WTC11 (cell line): ENCODE measurements around the gene PCSK4.

Source experiments
- CTCF ChIP-seq: fragments of 200-600 bp; IDR thresholded peaks from 2 replicates; pipeline ENCODE4 v1.8.0; 2022; ENCODE audit warnings: antibody characterized with exemption
- IRF1 ChIP-seq: sonication (generic); formaldehyde crosslinking; IDR thresholded peaks from 2 replicates; pipeline ENCODE4 v1.8.0; 2023; ENCODE audit warnings: missing genetic modification reagents
- OVOL2 ChIP-seq: fragments of 250-450 bp; sonication (Bioruptor Pico); IDR thresholded peaks from 2 replicates; pipeline ENCODE4 v1.9.0; 2021; ENCODE audit warnings: mild to moderate bottlenecking, borderline replicate concordance
- TF ChIP-seq, protein P1 (sequence below): sonication (generic); formaldehyde crosslinking; IDR thresholded peaks from 2 replicates; pipeline ENCODE4 v1.8.0; 2022; ENCODE audit warnings: mild to moderate bottlenecking, missing genetic modification reagents
- TF ChIP-seq, protein P2 (sequence below): sonication (generic); formaldehyde crosslinking; IDR thresholded peaks from 2 replicates; pipeline ENCODE4 v1.8.1; 2022; ENCODE audit warnings: mild to moderate bottlenecking, moderate library complexity, missing genetic modification reagents

DNA sequence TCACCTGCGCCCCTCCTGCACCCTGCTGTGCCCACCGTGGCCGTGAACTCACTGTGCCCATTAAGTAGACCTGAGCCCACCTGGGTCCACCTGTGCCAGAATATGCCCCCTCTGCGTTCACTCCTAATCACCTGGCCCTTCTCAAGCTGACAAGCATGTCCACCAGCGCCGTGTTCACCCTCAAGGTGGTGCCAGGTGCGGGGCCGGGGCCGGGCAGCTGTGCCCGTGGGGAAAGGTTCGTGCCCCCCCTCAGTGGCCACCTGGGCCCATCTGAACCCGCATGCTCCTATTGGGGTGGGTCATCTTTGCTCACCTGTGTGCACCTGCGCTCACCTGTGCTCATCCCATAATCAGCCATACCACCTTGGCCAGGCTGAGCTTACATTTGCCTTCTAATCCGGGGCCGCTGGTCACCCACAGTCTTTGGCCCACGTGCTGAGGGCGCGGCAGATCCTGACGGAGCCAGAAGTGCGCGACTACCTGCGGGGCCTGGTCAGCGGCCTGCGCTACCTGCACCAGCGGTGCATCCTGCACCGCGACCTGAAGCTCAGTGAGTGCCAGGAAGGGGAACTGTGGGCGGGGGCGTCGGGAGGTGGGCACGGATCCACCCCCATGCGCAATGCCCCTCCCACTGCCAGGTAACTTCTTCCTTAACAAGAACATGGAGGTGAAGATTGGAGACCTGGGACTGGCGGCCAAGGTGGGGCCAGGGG, 36.1 kb upstream of the PCSK4 start:
- TF ChIP-seq, protein P1, sequence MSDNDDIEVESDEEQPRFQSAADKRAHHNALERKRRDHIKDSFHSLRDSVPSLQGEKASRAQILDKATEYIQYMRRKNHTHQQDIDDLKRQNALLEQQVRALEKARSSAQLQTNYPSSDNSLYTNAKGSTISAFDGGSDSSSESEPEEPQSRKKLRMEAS (CRISPR knock-in tag): no peak
- TF ChIP-seq CTCF (no peak), IRF1 (CRISPR knock-in tag) (no peak), OVOL2 (CRISPR knock-in tag) (no peak)
- TF ChIP-seq, protein P2, sequence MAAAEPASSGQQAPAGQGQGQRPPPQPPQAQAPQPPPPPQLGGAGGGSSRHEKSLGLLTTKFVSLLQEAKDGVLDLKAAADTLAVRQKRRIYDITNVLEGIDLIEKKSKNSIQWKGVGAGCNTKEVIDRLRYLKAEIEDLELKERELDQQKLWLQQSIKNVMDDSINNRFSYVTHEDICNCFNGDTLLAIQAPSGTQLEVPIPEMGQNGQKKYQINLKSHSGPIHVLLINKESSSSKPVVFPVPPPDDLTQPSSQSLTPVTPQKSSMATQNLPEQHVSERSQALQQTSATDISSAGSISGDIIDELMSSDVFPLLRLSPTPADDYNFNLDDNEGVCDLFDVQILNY (CRISPR knock-in tag): no peak
